Smooth muscle cell of trachea (primary cell): ENCODE results near the gene FIS1. TPM values are rescaled to one million over a fixed set of nuclear protein-coding genes. Genes with fewer than 3 reads are reported as not detected.

Experiments used
- total RNA-seq: library from RNA; depleted of rRNA; stranded (reverse); fragments of >200 nt; gene quantifications from 2 replicates; pipeline ENCODE4 v1.2.1, GENCODE V29; 2014

Gene FIS1
- 130 and 262 TPM in 2 replicates for total RNA-seq

DNA sequence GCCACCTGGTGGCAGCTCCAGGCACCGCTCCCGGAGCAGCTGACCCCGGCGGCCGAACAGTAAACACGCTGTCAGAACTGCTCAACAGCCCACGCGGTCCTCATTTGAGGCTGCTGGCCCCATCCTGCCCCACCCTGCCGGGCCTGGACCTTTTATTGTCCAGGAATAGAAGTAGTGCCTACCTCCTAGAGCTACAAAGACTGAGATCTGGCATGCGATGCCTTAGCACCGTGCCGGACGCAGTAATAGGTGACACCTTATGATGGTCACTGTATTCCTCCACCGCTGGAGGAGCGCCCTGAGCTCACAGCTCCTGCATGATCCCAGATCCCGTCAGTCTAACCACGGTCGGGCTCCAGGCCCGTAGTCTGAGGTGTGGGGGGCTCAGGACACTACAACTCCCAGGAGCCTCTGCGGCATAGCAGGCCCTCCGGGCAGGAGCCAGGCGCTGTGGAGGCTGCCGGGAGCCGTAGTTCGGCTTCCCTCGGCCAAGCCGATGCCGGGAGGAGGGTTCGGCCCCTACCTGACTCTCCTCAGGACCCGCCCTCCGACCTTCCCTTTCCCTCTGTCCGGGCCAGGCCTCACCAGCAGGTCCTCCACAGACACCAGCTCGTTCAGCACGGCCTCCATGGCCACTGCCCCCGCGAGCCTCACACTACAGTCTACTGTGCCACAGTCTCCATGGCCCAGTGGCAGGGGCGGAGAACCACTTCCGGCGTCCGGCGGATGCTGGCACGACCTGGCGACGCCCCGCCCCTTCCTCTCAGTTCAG is at the start of gene FIS1:
FIS1 (minus strand) TSS at position 707 of the 772 bp plus-strand sequence; CDS start at position 630, 77 bp downstream.

DNA sequence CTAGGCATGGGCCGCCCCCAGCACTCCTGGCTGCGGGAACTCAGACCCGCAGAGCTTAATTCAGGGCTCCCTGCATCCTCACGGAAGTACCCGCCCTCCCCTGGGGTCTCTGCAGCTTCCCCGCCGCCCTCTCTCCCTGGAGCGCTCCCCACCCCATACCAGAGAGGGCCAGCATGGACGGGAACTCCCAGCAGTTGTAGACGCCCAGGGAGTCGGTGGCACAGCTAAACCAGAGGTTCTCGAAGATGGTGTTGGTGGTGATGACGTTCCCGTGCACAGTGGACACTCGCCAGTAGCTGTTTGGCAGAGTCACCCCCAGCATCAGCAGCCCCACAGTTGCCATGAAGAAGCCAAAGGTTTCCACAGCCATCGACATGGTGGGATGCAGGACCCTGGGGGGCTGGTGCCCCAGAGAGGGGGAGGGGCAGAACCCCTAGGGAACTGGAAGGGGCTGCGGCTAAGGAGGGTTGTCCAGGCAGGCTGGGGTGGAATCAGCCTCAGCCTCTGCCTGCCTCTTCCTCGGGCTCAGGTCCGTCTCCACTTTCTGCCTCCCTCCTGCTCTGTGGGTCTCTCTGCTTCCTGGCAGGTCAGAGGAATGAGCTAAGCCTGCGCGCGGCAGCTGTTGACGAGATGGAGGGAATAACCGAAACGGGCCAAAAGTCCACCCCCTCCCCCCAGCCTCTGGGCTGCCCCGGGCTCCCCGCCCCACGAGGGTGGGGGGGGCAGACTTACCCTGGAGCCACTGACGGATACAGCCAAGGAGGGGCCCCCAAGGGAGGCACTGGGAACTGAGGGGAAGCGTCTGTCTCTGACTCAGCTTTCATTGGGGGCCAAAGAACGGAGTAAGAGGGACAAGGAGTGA is 7.4 kb downstream of the FIS1 start, which contains the start of gene CLDN15:
CLDN15 (minus strand) TSS at position 597 of the 862 bp plus-strand sequence; CDS start at position 376, 221 bp downstream.

DNA sequence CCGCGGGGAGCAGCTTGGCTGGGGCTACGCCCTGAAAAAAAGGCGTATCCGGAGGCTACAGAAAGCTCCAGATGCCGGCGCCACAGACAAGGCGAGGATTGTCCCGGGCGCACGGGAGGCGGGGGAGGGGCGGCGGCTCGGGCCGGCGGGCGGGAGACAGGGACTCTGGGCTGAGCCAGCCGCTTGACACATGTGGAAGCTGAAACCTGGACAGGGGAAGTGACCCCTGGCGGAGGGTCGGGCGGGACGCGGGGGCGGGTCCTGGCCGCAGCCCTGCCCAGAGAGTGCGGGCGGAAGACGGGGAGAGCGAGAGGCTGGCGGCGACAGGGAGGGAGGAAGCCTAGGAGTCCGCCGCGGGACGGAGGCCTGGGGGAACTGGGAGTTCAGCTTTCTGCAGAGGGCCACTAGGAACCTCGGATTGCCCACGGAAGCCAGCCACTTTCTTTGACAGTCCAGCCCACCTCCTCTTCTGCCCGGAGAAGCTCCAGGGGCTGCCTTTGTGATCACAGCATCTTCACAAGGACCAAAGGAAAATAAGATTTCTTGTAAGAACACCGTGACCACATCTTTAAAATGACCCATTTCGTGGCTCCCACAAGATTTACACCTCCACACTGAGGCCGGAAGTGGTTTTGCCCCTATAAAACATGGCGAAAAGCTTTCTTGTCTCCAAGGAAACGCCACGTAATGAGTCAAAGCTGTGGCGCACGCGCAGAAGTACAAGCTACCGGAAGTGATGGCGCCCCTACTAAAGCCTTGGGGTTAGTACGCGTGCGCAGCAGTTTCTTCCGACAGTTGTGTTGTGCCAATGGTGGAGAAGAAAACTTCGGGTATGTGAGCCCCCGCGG is 27.3 kb downstream of the FIS1 start, which contains the start of the genes PLOD3 and ZNHIT1:
PLOD3 (minus strand) TSS at position 194 of the 848 bp plus-strand sequence. CDS start 307 bp downstream, outside the sequence.
ZNHIT1 (plus strand) TSS at position 778 of the 848 bp plus-strand sequence; CDS start at position 809, 31 bp downstream.

DNA sequence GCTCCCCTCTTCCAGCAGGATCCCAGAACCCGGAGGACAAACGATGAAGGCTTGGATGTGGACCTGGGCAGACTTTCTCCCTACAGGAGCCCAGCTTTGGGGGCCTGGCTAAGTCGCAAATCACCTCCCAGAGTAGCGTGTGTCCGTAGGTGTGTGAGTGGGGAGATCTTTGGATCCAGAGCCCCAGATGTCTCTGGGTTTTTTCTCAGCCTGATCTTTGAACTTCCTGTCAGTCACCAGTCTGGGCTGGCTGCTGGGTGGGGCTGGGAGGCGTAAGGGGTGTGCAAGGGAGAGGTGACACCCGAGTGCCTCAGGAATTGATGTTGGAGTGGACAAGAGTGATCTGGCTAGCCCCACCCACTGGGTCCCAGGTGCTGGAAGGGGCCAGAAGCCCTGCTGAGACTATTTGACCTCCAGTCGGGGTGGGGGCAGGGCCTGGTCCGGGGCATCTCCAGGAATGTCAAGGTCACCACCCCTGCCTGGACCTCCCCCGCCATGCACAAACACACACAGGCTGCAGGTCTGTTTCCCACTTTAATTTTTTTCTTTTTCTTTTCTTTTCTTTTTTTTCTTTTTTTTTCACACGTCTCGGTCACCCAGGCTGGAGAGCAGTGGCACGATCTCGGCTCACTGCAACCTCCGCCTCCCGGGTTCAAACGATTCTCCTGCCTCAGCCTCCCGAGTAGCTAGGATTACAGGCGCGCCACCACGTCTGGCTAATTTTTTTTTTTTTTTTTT is 43.9 kb downstream of the FIS1 start, which contains the start of gene MOGAT3:
MOGAT3 (minus strand) TSS at position 175 of the 738 bp plus-strand sequence. CDS start 182 bp downstream, outside the sequence.

Other genes starting within 250 kb of the FIS1 start
- under 0.01 TPM in 1 of 2 replicates, not detected in the other for gene MUC17, start 225.0 kb downstream of the FIS1 start, total RNA-seq
- 14.7 and 24.5 TPM in 2 replicates for gene TRIM56, start 159.6 kb downstream of the FIS1 start, total RNA-seq
- 123 and 260 TPM in 2 replicates for gene SERPINE1, start 118.0 kb downstream of the FIS1 start, total RNA-seq
- gene AP1S1, start 90.6 kb downstream of the FIS1 start, total RNA-seq, result 193 and 199 TPM in 2 replicates
- gene VGF, start 79.5 kb downstream of the FIS1 start, total RNA-seq, result 0.83 and 0.87 TPM in 2 replicates
- gene NAT16, start 64.8 kb downstream of the FIS1 start, total RNA-seq, result not detected in 2 replicates
- not detected in 2 replicates for gene MOGAT3, start 44.0 kb downstream of the FIS1 start, total RNA-seq
- 99.5 and 155 TPM in 2 replicates for gene PLOD3, start 27.5 kb downstream of the FIS1 start, total RNA-seq
- gene ZNHIT1, start 26.9 kb downstream of the FIS1 start, total RNA-seq, result 78.4 and 89.0 TPM in 2 replicates
- 4.4 and 5.8 TPM in 2 replicates for gene CLDN15, start 7.3 kb downstream of the FIS1 start, total RNA-seq
- 26.2 and 26.8 TPM in 2 replicates for gene IFT22, start 76.7 kb upstream of the FIS1 start, total RNA-seq
- gene COL26A1, start 117.8 kb upstream of the FIS1 start, total RNA-seq, result not detected in 2 replicates